Left lung (tissue), 10 donors: ENCODE measurements around the gene TRIM62. TPM values are rescaled to one million over a fixed set of nuclear protein-coding genes. Genes with fewer than 3 reads are reported as not detected.
A peak's percentile ranks its signal among the peaks of the same experiment; 100 is the strongest.
"Not testable (repeated sequence)": the region's sequence is repeated elsewhere in the genome, so short reads cannot be mapped to it uniquely, and the experiment has no call there.

Source experiments
- ATAC-seq: fragments of 200-7000 bp; cut with Tn5 transposase; one replicate; pipeline ENCODE4 v1.9.1; 2020; ENCODE audit warnings: moderate library complexity
- DNase-seq, 4 donors: peaks; one replicate each; pipeline ENCODE4 v3.0.0-alpha.2; 2013 to 2020
- H3K27ac ChIP-seq, 2 donors: fragments of 200-600 bp; sonication (generic) in 1 of 2; one replicate each; pipeline versions ENCODE4 v1.5.0 to v1.8.0; 2020 to 2021
- H3K27me3 ChIP-seq, 2 donors: fragments of 200-600 bp; sonication (generic) in 1 of 2; one replicate each; pipeline versions ENCODE4 v1.5.0 to v1.8.0; 2020 to 2021
- H3K36me3 ChIP-seq, 2 donors: fragments of 200-600 bp; sonication (generic) in 1 of 2; one replicate each; pipeline versions ENCODE4 v1.5.0 to v1.8.0; 2020 to 2021
- H3K4me1 ChIP-seq, 2 donors: fragments of 200-600 bp; one replicate each; pipeline ENCODE4 v1.8.0; 2021
- H3K4me3 ChIP-seq, 2 donors: fragments of 200-600 bp; sonication (generic) in 1 of 2; one replicate each; pipeline versions ENCODE4 v1.5.0 to v1.8.0; 2020 to 2021; ENCODE audit warnings: mild to moderate bottlenecking in 1 of 2
- H3K9me3 ChIP-seq, 2 donors: fragments of 200-600 bp; sonication (generic) in 1 of 2; one replicate each; pipeline versions ENCODE4 v1.5.0 to v1.8.0; 2020 to 2021
- intact Hi-C, 2 donors: fragments of 100-400 bp; cut with DNase I; formaldehyde crosslinking; loops; one replicate each; pipeline versions ENCODE4 v1.11.2 to v1.14.2; 2022
- polyA plus RNA-seq, 6 donors: library from polyadenylated mRNA; unstranded; fragments of 120-200 nt; gene quantifications; one replicate each; pipeline ENCODE4 v1.2.1, GENCODE V29; 2013; ENCODE audit not compliant: insufficient read length in 6 of 6
- total RNA-seq, 2 donors: library from RNA; stranded (reverse); fragmentation: NEBNext Ultra II Directional; extraction: Animal tissue kit (Norgen Biotek cat#: 25700); gene quantifications; one replicate each; pipeline ENCODE4 v1.2.1, GENCODE V29; 2021
- TF ChIP-seq, protein P1 (sequence below), 2 donors: fragments of 200-600 bp; sonication (generic) in 1 of 2; IDR thresholded peaks; one replicate each; pipeline versions ENCODE4 v1.5.0 to v1.8.0; 2021; ENCODE audit warnings: antibody characterized with exemption in 2 of 2
- donor health status: DM: no; HTN: yes; CAD: no.
- donor health status: DM: no; HTN: no; CAD: no.

The TRIM62 gene
- total and polyA plus RNA-seq, 8 donors: 4.4 to 6.4 (median 5.9) TPM

DNA sequence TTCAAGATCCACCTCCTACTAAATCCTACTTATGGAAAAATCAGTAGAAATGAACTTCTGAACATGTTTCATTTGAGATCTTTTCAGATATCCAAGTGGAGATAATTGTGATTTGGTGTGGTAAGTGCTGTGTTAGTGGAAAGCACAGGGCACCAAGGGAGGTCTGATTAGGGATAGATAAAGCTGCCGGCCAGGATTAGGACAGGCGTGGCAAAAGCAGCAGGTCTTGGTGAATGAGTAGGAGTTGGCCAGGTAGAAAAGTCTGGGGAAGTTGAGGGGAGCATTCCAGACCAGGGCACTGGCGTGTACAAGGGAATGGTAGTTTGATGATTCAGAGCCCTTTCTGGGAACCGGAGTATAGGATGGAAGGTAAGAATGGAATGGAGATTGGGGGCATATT is 53.1 kb downstream of the TRIM62 start:
- H3K27me3 ChIP-seq: no peaks in the 10 kb centered on the region
- no peak overlapping the region for H3K27ac ChIP-seq
- no peak for DNase-seq
- no peaks in the 10 kb centered on the region for H3K36me3 ChIP-seq
- intact Hi-C loops: no loop called here
- TF ChIP-seq, protein P1, sequence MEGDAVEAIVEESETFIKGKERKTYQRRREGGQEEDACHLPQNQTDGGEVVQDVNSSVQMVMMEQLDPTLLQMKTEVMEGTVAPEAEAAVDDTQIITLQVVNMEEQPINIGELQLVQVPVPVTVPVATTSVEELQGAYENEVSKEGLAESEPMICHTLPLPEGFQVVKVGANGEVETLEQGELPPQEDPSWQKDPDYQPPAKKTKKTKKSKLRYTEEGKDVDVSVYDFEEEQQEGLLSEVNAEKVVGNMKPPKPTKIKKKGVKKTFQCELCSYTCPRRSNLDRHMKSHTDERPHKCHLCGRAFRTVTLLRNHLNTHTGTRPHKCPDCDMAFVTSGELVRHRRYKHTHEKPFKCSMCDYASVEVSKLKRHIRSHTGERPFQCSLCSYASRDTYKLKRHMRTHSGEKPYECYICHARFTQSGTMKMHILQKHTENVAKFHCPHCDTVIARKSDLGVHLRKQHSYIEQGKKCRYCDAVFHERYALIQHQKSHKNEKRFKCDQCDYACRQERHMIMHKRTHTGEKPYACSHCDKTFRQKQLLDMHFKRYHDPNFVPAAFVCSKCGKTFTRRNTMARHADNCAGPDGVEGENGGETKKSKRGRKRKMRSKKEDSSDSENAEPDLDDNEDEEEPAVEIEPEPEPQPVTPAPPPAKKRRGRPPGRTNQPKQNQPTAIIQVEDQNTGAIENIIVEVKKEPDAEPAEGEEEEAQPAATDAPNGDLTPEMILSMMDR (IDR thresholded peaks at IDR 0.05): no peak
- peaks cover 0 to 17% of the 10 kb centered on the region in 2 donors for H3K4me1 ChIP-seq
- ATAC-seq: no peak
- no peaks in the 10 kb centered on the region for H3K9me3 ChIP-seq
- H3K4me3 ChIP-seq: no peak overlapping the region

DNA sequence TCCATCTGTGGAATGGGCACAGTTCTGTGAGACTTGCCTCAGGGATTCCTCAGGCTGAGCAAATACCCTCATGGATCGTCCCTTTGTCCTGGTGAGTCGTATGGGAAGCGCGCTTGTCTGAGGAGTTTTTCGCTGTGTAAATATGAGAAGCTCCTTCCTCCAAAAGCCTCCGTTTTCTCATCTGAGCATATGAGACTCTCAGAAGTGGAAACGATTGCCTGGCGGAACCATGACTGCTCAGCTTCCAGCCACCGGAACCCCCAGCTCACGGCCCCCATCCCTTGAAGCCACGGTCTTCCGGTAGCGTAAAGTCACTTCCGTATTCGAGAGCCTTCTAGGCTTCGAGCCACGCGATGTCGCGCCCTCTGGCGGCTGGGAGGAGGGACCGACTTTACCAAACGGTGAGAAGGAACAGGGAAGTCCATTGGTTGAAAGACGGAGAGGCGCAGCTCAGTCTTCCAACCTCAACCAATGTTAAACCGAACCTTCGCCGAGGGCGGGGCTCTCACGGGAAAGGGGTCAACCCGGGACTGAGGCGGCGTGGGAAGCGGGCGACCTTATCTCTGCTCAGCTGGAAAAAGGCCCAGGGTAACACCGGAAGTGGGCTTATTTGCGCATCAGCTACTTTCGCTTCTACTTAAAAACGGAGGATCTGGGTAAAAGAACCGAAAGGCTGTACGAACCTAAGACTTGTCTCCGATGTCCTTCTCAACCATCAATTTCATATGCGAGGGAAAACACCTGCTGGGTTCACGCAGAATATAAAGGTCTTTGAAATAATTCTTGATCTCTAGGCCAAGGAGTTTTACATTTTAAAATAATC is 54.6 kb downstream of the TRIM62 start:
- no peaks in the 10 kb centered on the region for H3K27me3 ChIP-seq
- peak overlapping the region; percentile 59 to 60 for H3K4me3 ChIP-seq
- H3K4me1 ChIP-seq: peaks cover 0 to 17% of the 10 kb centered on the region in 2 donors
- no peaks in the 10 kb centered on the region for H3K36me3 ChIP-seq
- H3K27ac ChIP-seq: peak overlapping the region; percentile 84 to 92
- intact Hi-C loops: no loop called here
- no peaks in the 10 kb centered on the region for H3K9me3 ChIP-seq
- TF ChIP-seq, protein P1 (IDR thresholded peaks at IDR 0.05): peak; percentile 78 to 95
- peak; percentile 99 for ATAC-seq
- DNase-seq: peak; percentile 99 to 100 (median 100)

DNA sequence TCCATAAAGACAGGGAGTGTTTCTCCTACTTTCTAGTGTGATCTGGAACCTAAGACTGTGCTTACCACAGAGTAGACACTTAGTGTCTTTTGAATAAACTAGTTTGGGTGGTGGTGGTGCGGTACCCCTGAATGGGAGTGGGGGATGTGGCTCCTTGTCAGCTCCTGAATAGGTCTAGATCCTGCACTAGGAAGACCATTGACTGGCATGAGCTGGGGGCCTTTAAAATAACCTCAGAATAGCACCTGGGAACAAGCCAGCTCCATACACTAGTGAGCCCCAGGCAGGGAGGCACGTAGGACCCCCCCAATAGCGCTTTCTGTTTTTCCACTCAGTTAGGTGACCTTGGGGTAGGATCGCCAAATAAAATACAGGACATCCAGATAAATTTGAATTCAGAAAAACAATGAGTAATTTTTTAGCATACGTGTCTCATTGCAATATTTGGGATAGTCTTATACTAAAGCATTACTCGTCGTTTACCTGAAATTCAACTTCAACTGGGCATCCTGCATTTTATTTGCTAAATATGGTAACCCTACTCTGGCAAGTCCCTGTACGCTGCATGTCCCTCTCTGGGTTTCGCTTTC is 55.3 kb downstream of the TRIM62 start:
- ATAC-seq: no peak
- intact Hi-C loops: no loop called here

DNA sequence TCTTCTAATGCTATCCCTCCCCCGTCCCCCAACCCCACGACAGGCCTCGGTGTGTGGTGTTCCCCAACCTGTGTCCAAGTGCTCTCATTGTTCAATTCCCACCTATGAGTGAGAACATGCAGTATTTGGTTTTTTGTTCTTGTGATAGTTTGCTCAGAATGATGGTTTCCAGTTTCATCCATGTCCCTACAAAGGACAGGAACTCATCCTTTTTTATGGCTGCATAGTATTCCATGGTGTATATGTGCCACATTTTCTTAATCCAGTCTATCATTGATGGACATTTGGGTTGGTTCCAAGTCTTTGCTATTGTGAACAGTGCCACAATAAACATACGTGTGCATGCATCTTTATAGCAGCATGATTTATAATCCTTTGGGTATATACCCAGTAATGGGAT is 57.2 kb downstream of the TRIM62 start:
- DNase-seq, intact Hi-C loops, H3K4me3 ChIP-seq, H3K27me3 ChIP-seq, H3K27ac ChIP-seq, H3K9me3 ChIP-seq, ATAC-seq, H3K36me3 ChIP-seq: not testable (repeated sequence)
- H3K4me1 ChIP-seq: peaks cover 0 to 17% of the 10 kb centered on the region in 2 donors

More for the DNA sequence above, 55.3 kb downstream of the TRIM62 start:
- DNase-seq: no peak
- Histone ChIP-seq H3K4me1 (peaks cover 0 to 17% of the 10 kb centered on the region in 2 donors), H3K36me3 (no peaks in the 10 kb centered on the region), H3K27me3 (no peaks in the 10 kb centered on the region), H3K4me3 (peak overlapping the region; percentile 59 to 60), H3K9me3 (no peaks in the 10 kb centered on the region), H3K27ac (peak overlapping the region; percentile 84 to 92)
- TF ChIP-seq, protein P1 (IDR thresholded peaks at IDR 0.05): no peak

DNA sequence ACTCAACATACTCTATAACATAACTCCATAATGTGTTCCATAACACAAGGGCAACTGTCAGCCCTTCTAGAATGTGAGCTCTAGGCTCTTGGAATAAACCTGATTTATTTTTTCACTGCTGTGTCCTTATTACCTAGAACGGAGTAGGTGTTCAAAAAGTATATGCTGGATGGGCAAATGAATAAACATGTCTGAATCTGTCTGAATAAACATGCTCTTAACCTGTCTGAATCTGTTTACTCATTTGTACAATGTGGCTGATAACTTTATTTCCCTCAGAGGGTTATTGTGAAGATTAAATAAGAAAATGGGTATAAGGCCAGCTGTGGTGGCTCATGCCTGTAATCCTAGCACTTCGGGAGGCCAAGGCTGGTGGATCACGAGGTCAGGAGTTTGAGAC is 58.6 kb downstream of the TRIM62 start:
- H3K4me1 ChIP-seq: peaks cover 0 to 16% of the 10 kb centered on the region in 2 donors
- DNase-seq: no peak
- no peak overlapping the region for H3K4me3 ChIP-seq
- no peaks in the 10 kb centered on the region for H3K36me3 ChIP-seq
- intact Hi-C loops: no loop called here
- no peaks in the 10 kb centered on the region for H3K9me3 ChIP-seq
- H3K27me3 ChIP-seq: no peaks in the 10 kb centered on the region
- TF ChIP-seq, protein P1 (IDR thresholded peaks at IDR 0.05): no peak
- no peak overlapping the region for H3K27ac ChIP-seq
- no peak for ATAC-seq
